GM12873 (cell line): ENCODE data around the gene SMPD4.

Source experiments
- CTCF ChIP-seq: IDR thresholded peaks from 2 replicates; pipeline ENCODE4 v1.5.1; 2012; ENCODE audit warnings: low read depth, mild to moderate bottlenecking, moderate library complexity, low read length, control low read depth; ENCODE audit not compliant: insufficient read depth; ENCODE audit errors: missing control alignments

The SMPD4 gene

GRCh38 chr2:130183512-130184373 lies 2.3 kb upstream of the SMPD4 start:
- no peak for TF ChIP-seq CTCF

- TF ChIP-seq CTCF, result peak; percentile 62
These were observed 679 bp upstream of the SMPD4 start, which contains the start of gene MZT2B for GRCh38 chr2:130181880-130182682. MZT2B (plus strand) TSS chr2:130182262; CDS start chr2:130182283, 21 bp downstream.

GRCh38 chr2:130169896-130170295 lies 11.5 kb downstream of the SMPD4 start:
- TF ChIP-seq CTCF, result no peak

GRCh38 chr2:130165293-130166016 lies 15.9 kb downstream of the SMPD4 start:
- TF ChIP-seq CTCF, result no peak

- TF ChIP-seq CTCF, result no peak
These were observed 18.4 kb downstream of the SMPD4 start for GRCh38 chr2:130162968-130163367.

- TF ChIP-seq CTCF, result no peak
These were observed 21.3 kb downstream of the SMPD4 start for GRCh38 chr2:130160131-130160530.
